H9 (cell line): Measurements from ENCODE around the gene ZMAT5. TPM values are rescaled to one million over a fixed set of nuclear protein-coding genes. Genes with fewer than 3 reads are reported as not detected.

Source experiments
- DNase-seq: peaks from one replicate; pipeline ENCODE4 v3.0.0-alpha.2; 2017
- H2AFZ ChIP-seq: one replicate; pipeline ENCODE4 v1.6.1; 2013; ENCODE audit warnings: mild to moderate bottlenecking, low read length, control low read depth, moderate library complexity
- H2AK5ac ChIP-seq: 2 replicates; pipeline ENCODE4 v1.6.1; 2013; ENCODE audit warnings: low read length, control low read depth, mixed read lengths; ENCODE audit not compliant: insufficient read length
- H2BK120ac ChIP-seq: one replicate; pipeline ENCODE4 v1.6.1; 2013; ENCODE audit warnings: low read depth, mild to moderate bottlenecking, low read length, control low read depth, inconsistent platforms; ENCODE audit not compliant: poor library complexity, severe bottlenecking
- H2BK12ac ChIP-seq: 2 replicates; pipeline ENCODE4 v1.6.1; 2013; ENCODE audit warnings: low read length, control low read depth, mixed read lengths, low read depth; ENCODE audit not compliant: insufficient read length
- H2BK15ac ChIP-seq: 2 replicates; pipeline ENCODE4 v1.6.1; 2013; ENCODE audit warnings: low read depth, low read length, control low read depth
- H2BK20ac ChIP-seq: one replicate; pipeline ENCODE4 v1.6.1; 2013; ENCODE audit warnings: low read depth, mild to moderate bottlenecking, low read length, control low read depth, inconsistent platforms; ENCODE audit not compliant: poor library complexity, severe bottlenecking
- H2BK5ac ChIP-seq: 2 replicates; pipeline ENCODE4 v1.6.1; 2013; ENCODE audit warnings: low read length, control low read depth, mixed read lengths; ENCODE audit not compliant: insufficient read length
- H3K14ac ChIP-seq: 2 replicates; pipeline ENCODE4 v1.6.1; 2013; ENCODE audit warnings: low read length, control low read depth; ENCODE audit not compliant: insufficient read depth
- H3K18ac ChIP-seq: 2 replicates; pipeline ENCODE4 v1.6.1; 2013; ENCODE audit warnings: low read depth, mild to moderate bottlenecking, mixed read lengths, low read length, control low read depth; ENCODE audit not compliant: insufficient read length
- H3K23ac ChIP-seq: 2 replicates; pipeline ENCODE4 v1.6.1; 2013; ENCODE audit warnings: low read length, control low read depth, mixed read lengths, low read depth; ENCODE audit not compliant: insufficient read length
- H3K23me2 ChIP-seq: 2 replicates; pipeline ENCODE4 v1.6.1; 2013; ENCODE audit warnings: low read depth, mild to moderate bottlenecking, mixed read lengths, low read length, control low read depth; ENCODE audit not compliant: insufficient read length, poor library complexity, severe bottlenecking
- H3K27ac ChIP-seq: 2 replicates; pipeline ENCODE4 v1.5.1; 2013; ENCODE audit warnings: low read length, control low read depth, mixed read lengths, low read depth; ENCODE audit not compliant: insufficient read length
- H3K27me3 ChIP-seq: 2 replicates; pipeline ENCODE4 v1.6.1; 2013; ENCODE audit warnings: low read length, control low read depth, inconsistent platforms; ENCODE audit not compliant: insufficient read depth
- H3K4ac ChIP-seq: 2 replicates; pipeline ENCODE4 v1.6.1; 2013; ENCODE audit warnings: low read depth, mild to moderate bottlenecking, control low read depth, inconsistent platforms, low read length, moderate library complexity
- H3K4me1 ChIP-seq: 2 replicates; pipeline ENCODE4 v1.6.1; 2013; ENCODE audit warnings: low read length, control low read depth, inconsistent platforms; ENCODE audit not compliant: insufficient read depth
- H3K4me2 ChIP-seq: 2 replicates; pipeline ENCODE4 v1.6.1; 2013; ENCODE audit warnings: low read length, control low read depth, mixed read lengths; ENCODE audit not compliant: insufficient read length, insufficient read depth
- H3K56ac ChIP-seq: 2 replicates; pipeline ENCODE4 v1.6.1; 2013; ENCODE audit warnings: low read depth, mild to moderate bottlenecking, mixed read lengths, low read length, control low read depth; ENCODE audit not compliant: insufficient read length
- H3K79me1 ChIP-seq: 2 replicates; pipeline ENCODE4 v1.6.1; 2013; ENCODE audit warnings: low read depth, mild to moderate bottlenecking, moderate library complexity, low read length, control low read depth, inconsistent platforms; ENCODE audit not compliant: insufficient read depth, poor library complexity, severe bottlenecking
- H3K79me2 ChIP-seq: 2 replicates; pipeline ENCODE4 v1.6.1; 2013; ENCODE audit warnings: low read length, control low read depth, inconsistent platforms; ENCODE audit not compliant: insufficient read depth
- H3K9ac ChIP-seq: 2 replicates; pipeline ENCODE4 v1.6.1; 2013; ENCODE audit warnings: low read length, control low read depth, mixed read lengths; ENCODE audit not compliant: insufficient read length; ENCODE audit errors: extremely low read depth
- H3K9me3 ChIP-seq: one replicate; pipeline ENCODE4 v1.6.1; 2013; ENCODE audit warnings: low read depth, low read length, inconsistent platforms; ENCODE audit not compliant: control insufficient read depth
- H3T11ph ChIP-seq: one replicate; pipeline ENCODE4 v1.6.1; 2013; ENCODE audit warnings: mild to moderate bottlenecking, low read length, control low read depth, inconsistent platforms
- H4K20me1 ChIP-seq: one replicate; pipeline ENCODE4 v1.6.1; 2013; ENCODE audit not compliant: control insufficient read depth, insufficient read length, insufficient read depth
- H4K5ac ChIP-seq: 2 replicates; pipeline ENCODE4 v1.6.1; 2013; ENCODE audit warnings: low read depth, mild to moderate bottlenecking, mixed read lengths, low read length, control low read depth; ENCODE audit not compliant: insufficient read length
- H4K8ac ChIP-seq: replicated peaks from 2 replicates; pipeline ENCODE4 v1.6.1; 2013; ENCODE audit warnings: low read length, control low read depth, mixed read lengths, low read depth; ENCODE audit not compliant: insufficient read length
- H4K91ac ChIP-seq: 2 replicates; pipeline ENCODE4 v1.6.1; 2013; ENCODE audit warnings: low read depth, mild to moderate bottlenecking, moderate library complexity, mixed read lengths, low read length, control low read depth; ENCODE audit not compliant: insufficient read length
- H3K27ac Mint-ChIP-seq, 3 experiments: 2 replicates in 2 of 3; 3 replicates in 1 of 3; pipeline ENCODE4 v1.8.0; 2020 to 2021; ENCODE audit warnings: mixed read lengths in 3 of 3, mild to moderate bottlenecking in 1 of 3, moderate library complexity in 1 of 3
- H3K27me3 Mint-ChIP-seq: 2 replicates; pipeline ENCODE4 v1.8.0; 2021; ENCODE audit warnings: low read depth, mild to moderate bottlenecking, moderate library complexity, mixed read lengths
- H3K36me3 Mint-ChIP-seq, 3 experiments: 2 replicates in 2 of 3; 3 replicates in 1 of 3; pipeline ENCODE4 v1.8.0; 2020 to 2021; ENCODE audit warnings: low read depth in 3 of 3, mixed read lengths in 3 of 3; ENCODE audit not compliant: insufficient read depth in 1 of 3
- H3K4me1 Mint-ChIP-seq, 2 experiments: 2 replicates each; pipeline ENCODE4 v1.8.0; 2020; ENCODE audit warnings: mixed read lengths in 2 of 2
- H3K4me3 Mint-ChIP-seq, 2 experiments: 2 replicates in 1 of 2; 3 replicates in 1 of 2; pipeline ENCODE4 v1.8.0; 2020 to 2021; ENCODE audit warnings: mild to moderate bottlenecking in 2 of 2, mixed read lengths in 2 of 2, moderate library complexity in 1 of 2
- H3K9me3 Mint-ChIP-seq, 2 experiments: 2 replicates in 1 of 2; 3 replicates in 1 of 2; pipeline ENCODE4 v1.8.0; 2020; ENCODE audit warnings: mild to moderate bottlenecking in 2 of 2, mixed read lengths in 2 of 2, moderate library complexity in 1 of 2
- CTCF ChIP-seq: fragments of 200-600 bp; sonication (generic); conservative IDR thresholded peaks from 3 replicates; pipeline ENCODE4 v1.8.0; 2021; ENCODE audit warnings: antibody characterized with exemption, mild to moderate bottlenecking
- WGBS: extraction: QIAGEN DNeasy Blood & Tissue Kit; methylation state at CpG from one replicate; pipeline ENCODE4 v1.1.7; 2013; ENCODE audit warnings: missing lambda C conversion rate, low lambda C conversion rate, mixed read lengths; ENCODE audit not compliant: insufficient read length; ENCODE audit errors: extremely low coverage; 5-methylcytosine and 5-hydroxymethylcytosine counted together
- total RNA-seq: library from RNA; stranded (reverse); gene quantifications from 2 replicates; pipeline ENCODE4 v1.2.1, GENCODE V29; 2021

Gene ZMAT5
- total RNA-seq, 1 experiment from 2014 or later = 13.9 TPM

- Histone ChIP-seq H3K9me3 (no peaks in the 10 kb centered on the region), H3K14ac (no peak overlapping the region), H3K79me1 (no peaks in the 10 kb centered on the region), H3K4ac (no peak overlapping the region), H3K27ac (no peak overlapping the region), H3K23me2 (no peaks in the 10 kb centered on the region), H2BK15ac (no peak overlapping the region), H2BK5ac (no peak overlapping the region), H3K56ac (no peak overlapping the region), H3T11ph (no peak overlapping the region), H3K27me3 (no peaks in the 10 kb centered on the region), H2AFZ (no peak overlapping the region), H2BK12ac (no peak overlapping the region), H3K9ac (no peak overlapping the region), H4K8ac (no peak overlapping the region), H3K79me2 (no peaks in the 10 kb centered on the region), H3K23ac (no peak overlapping the region), H3K4me2 (no peak overlapping the region), H2BK120ac (no peak overlapping the region), H4K5ac (no peak overlapping the region), H3K18ac (no peak overlapping the region), H2AK5ac (no peak overlapping the region), H4K91ac (no peak overlapping the region), H4K20me1 (no peaks in the 10 kb centered on the region), H3K4me1 (no peaks in the 10 kb centered on the region), H2BK20ac (no peak overlapping the region)
- no peak for TF ChIP-seq CTCF
- no peaks in the 10 kb centered on the region for H3K36me3 Mint-ChIP-seq
- no peaks in the 10 kb centered on the region; the same call in 1 of the 2 replicates for H3K27me3 Mint-ChIP-seq
- H3K9me3 Mint-ChIP-seq = no peaks in the 10 kb centered on the region
- WGBS = no CpG with 5 or more reads among the region's 7 CpGs
- peaks cover 5 to 13% of the 10 kb centered on the region in 2 experiments for H3K4me1 Mint-ChIP-seq
- no peak overlapping the region for H3K4me3 Mint-ChIP-seq
- no peak for DNase-seq
- H3K27ac Mint-ChIP-seq = no peak overlapping the region
Measured at GRCh38 chr22:29756341-29756740, 10.5 kb downstream of the ZMAT5 start.
